Left ventricle myocardium superior (tissue), 1 donor: ENCODE data around the gene SYNE2. TPM values are rescaled to one million over a fixed set of nuclear protein-coding genes. Genes with fewer than 3 reads are reported as not detected.

Source experiments
- ATAC-seq: fragments of 200-7000 bp; cut with Tn5 transposase; one replicate; pipeline ENCODE4 v1.9.1; 2020; ENCODE audit warnings: mild to moderate bottlenecking, moderate library complexity
- DNase-seq: peaks from one replicate; pipeline ENCODE4 v3.0.0-alpha.2; 2020
- intact Hi-C: fragments of 100-400 bp; cut with micrococcal nuclease; formaldehyde crosslinking; loops from one replicate; pipeline ENCODE4 v1.11.0; 2022
- microRNA-seq: library from miRNA; unstranded; fragments of <30 nt; microRNA quantifications from one replicate; pipeline ENCODE4 v1.2.0, GENCODE V29; 2020; ENCODE audit warnings: borderline number of aligned reads
- total RNA-seq: library from RNA; stranded (reverse); fragmentation: NEBNext Ultra II Directional; extraction: Animal tissue kit (Norgen Biotek cat#: 25700); gene quantifications from one replicate; pipeline ENCODE4 v1.2.1, GENCODE V29; 2021
- donor health status: DM: no; HTN: yes; CAD: no; lungs with severe emphysema.

The SYNE2 gene
- total RNA-seq, 1 donor from 2014 or later, result 259 TPM

DNA sequence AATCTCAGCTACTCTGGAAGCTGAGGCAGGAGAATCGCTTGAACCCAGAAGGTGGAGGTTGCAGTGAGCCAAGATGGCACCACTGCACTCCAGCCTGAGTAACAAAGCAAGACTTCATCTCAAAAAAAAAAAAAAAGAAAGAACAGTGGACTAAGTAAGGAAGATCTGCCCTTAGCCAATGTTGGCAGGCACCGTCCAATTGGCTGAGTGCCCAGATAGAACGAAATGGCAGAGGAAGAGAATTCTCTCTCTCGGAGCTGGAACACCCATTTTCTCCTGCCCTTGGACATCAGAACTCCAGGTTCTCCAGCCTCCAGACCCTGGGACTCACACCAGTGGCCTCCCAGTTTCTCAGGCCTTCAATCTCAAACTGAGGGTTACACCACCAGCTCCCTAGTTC lies 391.5 kb downstream of the SYNE2 start:
- DNase-seq (peak; percentile 58), ATAC-seq (peak; percentile 45)
- intact Hi-C loops, result no loop called here

- intact Hi-C loops, result no loop called here
- no peak for DNase-seq
- ATAC-seq, result no peak
Measured at GRCh38 chr14:64245491-64245890, 392.7 kb downstream of the SYNE2 start.

DNA sequence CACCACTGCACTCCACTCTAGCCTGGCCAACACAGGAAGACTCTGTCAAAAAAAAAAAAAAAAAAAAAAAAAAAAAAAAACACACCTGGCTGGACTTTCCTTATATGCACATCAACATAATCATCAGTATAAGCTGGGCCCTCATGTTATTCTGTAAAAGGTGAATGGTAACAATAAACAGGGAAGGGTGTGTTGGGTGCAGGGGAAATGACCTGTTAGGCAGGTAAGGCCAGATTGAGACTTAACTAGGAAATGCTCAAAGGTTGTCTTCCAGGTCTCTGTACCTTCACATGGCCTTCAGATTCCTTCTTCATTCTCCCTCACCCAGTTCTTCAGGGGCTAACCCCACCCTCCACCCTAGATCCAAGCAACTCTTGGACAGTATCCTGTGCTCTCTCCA lies 393.9 kb downstream of the SYNE2 start:
- intact Hi-C loops, result no loop called here
- DNase-seq (no peak), ATAC-seq (no peak)

- no peak for DNase-seq
- intact Hi-C loops, result no loop called here
- ATAC-seq, result no peak
Measured at GRCh38 chr14:64247195-64247594, 394.4 kb downstream of the SYNE2 start.

GRCh38 chr14:64248689-64249088 lies 395.9 kb downstream of the SYNE2 start:
- ATAC-seq (peak; percentile 51), DNase-seq (no peak)
- intact Hi-C loops, result no loop called here

DNA sequence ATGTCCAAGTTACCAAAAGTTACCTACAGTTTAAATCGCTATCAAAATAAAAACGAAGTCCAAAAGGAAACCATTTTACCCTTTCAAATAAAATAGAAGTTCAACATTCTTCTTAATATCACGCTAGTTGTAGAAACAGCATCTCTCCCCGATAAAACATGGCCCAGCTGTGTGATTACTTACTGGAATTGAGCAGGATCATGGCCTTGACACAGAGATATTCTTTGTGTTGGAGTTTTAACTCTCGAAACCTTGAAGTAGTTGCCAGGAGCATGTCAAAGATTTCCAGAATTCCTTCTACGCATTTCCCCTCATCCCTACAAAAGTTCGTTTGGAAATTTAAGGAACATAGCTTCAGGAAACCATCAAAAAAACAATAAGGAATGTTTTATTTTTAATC lies 396.6 kb downstream of the SYNE2 start:
- intact Hi-C loops, result no loop called here
- no peak for DNase-seq
- ATAC-seq, result no peak

DNA sequence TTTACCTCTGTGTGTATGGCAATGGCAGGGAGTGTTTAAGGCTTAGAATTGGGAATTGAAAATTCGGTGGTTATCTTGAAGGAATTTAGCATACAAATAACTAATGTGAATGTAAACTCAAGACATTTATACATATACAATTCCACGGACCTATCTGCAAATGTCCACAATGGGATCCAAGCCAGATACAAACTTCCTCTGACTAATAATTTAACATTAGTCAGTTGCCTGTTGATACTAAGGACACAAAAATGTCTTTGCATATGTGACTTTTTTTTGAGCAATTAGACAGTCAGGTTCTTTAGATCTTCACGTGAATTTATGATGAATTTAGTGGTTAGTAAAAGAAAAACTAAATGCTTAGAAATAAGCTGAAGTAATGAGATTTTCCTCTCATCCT lies 400.9 kb downstream of the SYNE2 start:
- ATAC-seq, result no peak
- intact Hi-C loops, result no loop called here
- no peak for DNase-seq

- no peak for DNase-seq
- intact Hi-C loops, result no loop called here
- no peak for ATAC-seq
Measured at GRCh38 chr14:64255756-64256155, 403.0 kb downstream of the SYNE2 start.

DNA sequence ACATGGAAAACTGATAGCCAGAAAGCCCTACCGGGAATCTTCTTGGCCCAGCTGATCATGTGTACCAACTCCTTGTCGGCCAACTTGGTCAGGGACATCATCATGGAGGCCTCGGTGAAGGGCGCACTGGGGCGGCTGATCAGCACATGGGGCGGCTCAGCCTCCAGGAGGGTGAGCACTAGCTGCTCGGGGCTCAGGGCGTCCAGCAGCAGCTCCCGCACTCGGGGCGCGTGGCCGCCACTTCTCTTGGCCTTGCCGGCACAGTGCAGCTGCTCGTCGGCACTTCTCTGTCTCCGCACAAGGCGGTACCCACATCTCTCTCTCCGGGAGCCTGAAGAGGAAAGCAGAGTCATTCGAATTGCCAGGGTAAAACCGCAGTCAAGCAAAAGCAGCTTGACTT lies 407.6 kb downstream of the SYNE2 start:
- intact Hi-C loops, result no loop called here
- DNase-seq (no peak), ATAC-seq (no peak)

GRCh38 chr14:64265222-64265621 lies 412.4 kb downstream of the SYNE2 start:
- intact Hi-C loops, result no loop called here

DNA sequence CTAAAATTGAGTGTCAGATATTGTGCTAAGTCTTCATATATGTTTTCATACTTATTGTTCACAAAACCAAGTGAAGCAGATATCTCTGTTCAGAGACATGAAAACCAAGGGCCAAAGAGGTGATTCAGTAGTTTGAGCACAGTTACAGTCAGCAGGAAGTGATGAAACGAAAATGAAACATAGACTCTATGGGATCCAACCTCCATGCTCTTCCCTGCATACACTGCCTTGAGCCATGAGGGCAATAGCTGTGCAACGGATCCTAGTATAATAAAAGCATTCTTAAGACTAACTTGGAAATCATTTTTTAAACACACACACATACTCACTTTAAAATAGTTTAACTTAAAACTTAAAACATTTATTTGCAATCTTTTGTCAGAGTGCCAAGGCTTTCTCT lies 413.4 kb downstream of the SYNE2 start:
- no peak for ATAC-seq
- intact Hi-C loops, result no loop called here

More at GRCh38 chr14:64265222-64265621, 412.4 kb downstream of the SYNE2 start:
- ATAC-seq, result no peak
- DNase-seq, result no peak

DNA sequence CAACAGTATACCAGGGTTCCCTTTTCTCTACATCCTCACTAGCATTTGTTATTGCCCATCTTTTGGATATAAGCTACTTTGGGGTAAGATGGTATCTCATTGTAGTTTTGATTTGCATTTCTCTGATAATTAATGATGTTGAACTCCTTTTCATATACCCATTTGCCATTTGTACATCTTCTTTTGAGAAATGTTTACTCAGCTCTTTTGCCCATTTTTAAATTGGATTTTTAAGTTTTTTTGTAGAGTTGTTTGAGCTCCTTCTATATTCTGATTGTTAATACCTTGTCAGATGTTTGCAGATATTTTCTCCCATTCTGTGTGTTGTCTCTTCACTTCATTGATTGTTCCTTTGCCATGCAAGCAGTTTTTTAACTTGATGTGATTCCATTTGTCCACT lies 419.2 kb downstream of the SYNE2 start:
- no peak for DNase-seq
- no peak for ATAC-seq
- intact Hi-C loops, result no loop called here

More for the DNA sequence above, 413.4 kb downstream of the SYNE2 start:
- DNase-seq, result no peak

Small RNA genes lying within 50 kb of the gene (microRNA-seq; reads per million reads assigned to microRNA genes)
- gene MIR548H1, result not detected

Other genes with a start within 250 kb of the SYNE2 start
- 6.5 TPM for gene WDR89, start 211.1 kb upstream of the SYNE2 start, total RNA-seq
- 4.4 TPM for gene SGPP1, start 124.9 kb upstream of the SYNE2 start, total RNA-seq